ENCODE data around the gene SLC39A10. TPM values are rescaled to one million over a fixed set of nuclear protein-coding genes. Genes with fewer than 3 reads are reported as not detected.
"Not testable (repeated sequence)": the region's sequence is repeated elsewhere in the genome, so short reads cannot be mapped to it uniquely, and the experiment has no call there.

Gene SLC39A10
- polyA plus RNA-seq, 1 of the 3 experiments (the other 2 are of a cell fraction): 12.3 TPM

GRCh38 chr2:195647302-195647701, 9.7 kb upstream of the SLC39A10 start:
- Histone ChIP-seq H2AFZ (ENCODE audit: low read depth) (no peak overlapping the region), H3K9ac (no peak overlapping the region), H3K27ac (ENCODE audit: low read depth in 2 of 2, low read length in 1 of 2) (no peak overlapping the region), H3K4me1 (ENCODE audit: control insufficient read depth in 1 of 2, insufficient read depth in 2 of 2, low read depth in 1 of 2, low read length in 1 of 2) (no peaks in the 10 kb centered on the region), H3K4me3 (ENCODE audit: low read depth in 2 of 2, low read length in 1 of 2) (no peak overlapping the region), H3K36me3 (replicated peaks in 1 of 2; ENCODE audit: control insufficient read depth in 1 of 2, insufficient read depth in 2 of 2, low read length in 1 of 2) (no peaks in the 10 kb centered on the region), H3K9me3 (no peaks in the 10 kb centered on the region), H3K27me3 (ENCODE audit: insufficient read depth) (no peaks in the 10 kb centered on the region), H3K9me2 (no peaks in the 10 kb centered on the region), H3K79me2 (ENCODE audit: insufficient read depth) (no peaks in the 10 kb centered on the region), H4K20me1 (ENCODE audit: insufficient read depth) (no peaks in the 10 kb centered on the region), H3K4me2 (no peak overlapping the region), H3F3A (replicated peaks; ENCODE audit: insufficient read depth) (peaks cover 6% of the 10 kb centered on the region)
- ChIA-PET POLR2A (no interaction called here), CTCF (interaction anchor here (1.0 kb wide), 1 partner anchor 9 kb away, joined by 6 read pairs; the partner anchor contains the start of gene SLC39A10)
- TF ChIP-seq MXI1 (IDR thresholded peaks at IDR 0.05; ENCODE audit: low read depth, low read length): no peak
- no peak for TF ChIP-seq GABPA (IDR thresholded peaks at IDR 0.05; ENCODE audit: low read depth)
- no peak for TF ChIP-seq POLR2AphosphoS5 (IDR thresholded peaks at IDR 0.05; ENCODE audit: low read depth, low read length)
- no peak for TF ChIP-seq MEF2A (IDR thresholded peaks at IDR 0.05; ENCODE audit: borderline replicate concordance, low read depth)
- TF ChIP-seq NRF1 (IDR thresholded peaks at IDR 0.05; ENCODE audit: low read depth, low read length): no peak
- TF ChIP-seq GATA2 (CRISPR knock-in tag; IDR thresholded peaks at IDR 0.05): no peak
- TF ChIP-seq EP300 (IDR thresholded peaks at IDR 0.05; ENCODE audit: borderline replicate concordance in 1 of 2, low read depth in 1 of 2, low read length in 1 of 2): no peak
- TF ChIP-seq REST (IDR thresholded peaks at IDR 0.05; ENCODE audit: low read depth, low read length): no peak
- TF ChIP-seq TEAD4 (IDR thresholded peaks at IDR 0.05; ENCODE audit: borderline replicate concordance, insufficient read depth): no peak
- TF ChIP-seq RXRA (IDR thresholded peaks at IDR 0.05; ENCODE audit: borderline replicate concordance, low read depth): no peak
- TF ChIP-seq SMC3 (IDR thresholded peaks at IDR 0.05; ENCODE audit: low read depth, low read length): no peak
- TF ChIP-seq YY1 (IDR thresholded peaks at IDR 0.05; ENCODE audit: low read depth): no peak
- TF ChIP-seq FOSL2 (IDR thresholded peaks at IDR 0.05; ENCODE audit: borderline replicate concordance, low read depth): no peak
- no peak for TF ChIP-seq USF1 (IDR thresholded peaks at IDR 0.05; ENCODE audit: borderline replicate concordance, low read depth)
- 97% methylated on average over 3 of the region's 3 CpGs for WGBS (ENCODE audit: low lambda C conversion rate)
- no peak for DNase-seq

DNA sequence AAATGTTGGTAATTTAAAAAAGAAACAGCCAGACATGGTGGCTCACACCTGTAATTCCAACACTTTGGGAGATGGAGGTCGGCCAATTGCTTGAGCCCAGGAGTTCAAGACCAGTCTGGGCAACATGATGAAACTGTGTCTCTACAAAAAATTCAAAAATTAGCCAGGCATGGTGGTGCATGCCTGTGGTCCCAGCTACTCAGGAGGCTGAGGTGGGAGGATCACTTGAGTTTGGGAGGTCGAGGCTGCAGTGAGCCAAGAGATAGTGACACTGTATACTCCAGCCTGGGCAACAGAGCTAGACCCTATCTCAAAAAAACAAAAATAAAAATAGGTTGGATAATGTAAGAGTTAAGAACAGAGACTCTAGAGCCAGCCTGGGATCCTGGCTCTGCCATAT, 8.7 kb upstream of the SLC39A10 start:
- H3K27me3 ChIP-seq (ENCODE audit: insufficient read depth); H3K27ac ChIP-seq (ENCODE audit: low read depth in 2 of 2, low read length in 1 of 2); H3K4me1 ChIP-seq (ENCODE audit: control insufficient read depth in 1 of 2, insufficient read depth in 2 of 2, low read depth in 1 of 2, low read length in 1 of 2); H3K79me2 ChIP-seq (ENCODE audit: insufficient read depth); CTCF ChIA-PET; DNase-seq; H3K9ac ChIP-seq; H3K4me3 ChIP-seq (ENCODE audit: low read depth in 2 of 2, low read length in 1 of 2); H3K9me2 ChIP-seq; H3K4me2 ChIP-seq; H4K20me1 ChIP-seq (ENCODE audit: insufficient read depth); H3K9me3 ChIP-seq; H3K36me3 ChIP-seq (replicated peaks in 1 of 2; ENCODE audit: control insufficient read depth in 1 of 2, insufficient read depth in 2 of 2, low read length in 1 of 2); H2AFZ ChIP-seq (ENCODE audit: low read depth); POLR2A ChIA-PET; H3F3A ChIP-seq (replicated peaks; ENCODE audit: insufficient read depth): not testable (repeated sequence)
- WGBS (ENCODE audit: low lambda C conversion rate): 79% methylated on average over 2 of the region's 2 CpGs
